PFSK-1 (cell line): ENCODE data around the gene SEMA6D.

Experiments used
- FOXP2 ChIP-seq: optimal IDR thresholded peaks from 2 replicates; pipeline ENCODE3; 2011; ENCODE audit warnings: borderline replicate concordance, control low read depth, inconsistent platforms; ENCODE audit not compliant: insufficient read depth; ENCODE audit errors: extremely low read length, extremely low read depth
- POLR2AphosphoS5 ChIP-seq: IDR thresholded peaks from 2 replicates; pipeline ENCODE4 v1.6.1; 2012; ENCODE audit warnings: low read depth, mild to moderate bottlenecking, control low read depth, low read length, moderate library complexity
- SIN3A ChIP-seq: IDR thresholded peaks from 2 replicates; pipeline ENCODE4 v1.6.1; 2012; ENCODE audit warnings: mild to moderate bottlenecking, low read length, moderate library complexity, borderline replicate concordance; ENCODE audit not compliant: insufficient read depth
- TAF1 ChIP-seq: IDR thresholded peaks from 2 replicates; pipeline ENCODE4 v1.6.1; 2012; ENCODE audit warnings: low read length, control low read depth, borderline replicate concordance; ENCODE audit not compliant: insufficient read depth
- TF ChIP-seq, protein P1 (sequence below), 2 experiments: IDR thresholded peaks; 2 replicates each; pipeline versions ENCODE4 v1.6.1 to v1.8.0; 2011 to 2012; ENCODE audit warnings: low read depth in 2 of 2, low read length in 2 of 2, control low read depth in 1 of 2, inconsistent platforms in 1 of 2, mild to moderate bottlenecking in 1 of 2, moderate library complexity in 1 of 2; ENCODE audit not compliant: insufficient read depth in 1 of 2

SEMA6D gene

DNA sequence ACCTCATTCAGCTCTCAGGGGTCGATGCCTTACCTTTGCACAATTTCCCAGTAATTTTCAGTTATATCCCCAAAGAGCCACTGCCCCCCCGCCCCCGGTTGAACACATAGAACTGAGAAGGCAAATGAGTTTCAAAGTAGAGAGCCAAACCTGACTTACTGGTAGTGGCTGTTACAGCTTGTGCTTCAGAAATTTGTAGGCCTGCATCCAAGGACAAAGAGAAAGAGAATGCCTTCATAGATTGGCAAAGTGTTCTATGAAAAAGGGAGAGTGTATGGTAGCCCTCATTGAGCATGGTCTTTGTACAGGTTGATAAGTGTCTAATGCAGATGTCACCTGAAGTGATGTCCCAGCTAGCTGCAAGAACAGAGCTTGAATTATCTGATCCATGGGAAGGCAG is 13.9 kb downstream of the SEMA6D start:
- TF ChIP-seq, protein P1, sequence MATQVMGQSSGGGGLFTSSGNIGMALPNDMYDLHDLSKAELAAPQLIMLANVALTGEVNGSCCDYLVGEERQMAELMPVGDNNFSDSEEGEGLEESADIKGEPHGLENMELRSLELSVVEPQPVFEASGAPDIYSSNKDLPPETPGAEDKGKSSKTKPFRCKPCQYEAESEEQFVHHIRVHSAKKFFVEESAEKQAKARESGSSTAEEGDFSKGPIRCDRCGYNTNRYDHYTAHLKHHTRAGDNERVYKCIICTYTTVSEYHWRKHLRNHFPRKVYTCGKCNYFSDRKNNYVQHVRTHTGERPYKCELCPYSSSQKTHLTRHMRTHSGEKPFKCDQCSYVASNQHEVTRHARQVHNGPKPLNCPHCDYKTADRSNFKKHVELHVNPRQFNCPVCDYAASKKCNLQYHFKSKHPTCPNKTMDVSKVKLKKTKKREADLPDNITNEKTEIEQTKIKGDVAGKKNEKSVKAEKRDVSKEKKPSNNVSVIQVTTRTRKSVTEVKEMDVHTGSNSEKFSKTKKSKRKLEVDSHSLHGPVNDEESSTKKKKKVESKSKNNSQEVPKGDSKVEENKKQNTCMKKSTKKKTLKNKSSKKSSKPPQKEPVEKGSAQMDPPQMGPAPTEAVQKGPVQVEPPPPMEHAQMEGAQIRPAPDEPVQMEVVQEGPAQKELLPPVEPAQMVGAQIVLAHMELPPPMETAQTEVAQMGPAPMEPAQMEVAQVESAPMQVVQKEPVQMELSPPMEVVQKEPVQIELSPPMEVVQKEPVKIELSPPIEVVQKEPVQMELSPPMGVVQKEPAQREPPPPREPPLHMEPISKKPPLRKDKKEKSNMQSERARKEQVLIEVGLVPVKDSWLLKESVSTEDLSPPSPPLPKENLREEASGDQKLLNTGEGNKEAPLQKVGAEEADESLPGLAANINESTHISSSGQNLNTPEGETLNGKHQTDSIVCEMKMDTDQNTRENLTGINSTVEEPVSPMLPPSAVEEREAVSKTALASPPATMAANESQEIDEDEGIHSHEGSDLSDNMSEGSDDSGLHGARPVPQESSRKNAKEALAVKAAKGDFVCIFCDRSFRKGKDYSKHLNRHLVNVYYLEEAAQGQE (IDR thresholded peaks at IDR 0.05; ENCODE audit: insufficient read depth in 1 of 2, low read depth in 2 of 2, low read length in 2 of 2) = no peak
- TF ChIP-seq TAF1 (no peak), SIN3A (no peak), FOXP2 (no peak), POLR2AphosphoS5 (no peak)

DNA sequence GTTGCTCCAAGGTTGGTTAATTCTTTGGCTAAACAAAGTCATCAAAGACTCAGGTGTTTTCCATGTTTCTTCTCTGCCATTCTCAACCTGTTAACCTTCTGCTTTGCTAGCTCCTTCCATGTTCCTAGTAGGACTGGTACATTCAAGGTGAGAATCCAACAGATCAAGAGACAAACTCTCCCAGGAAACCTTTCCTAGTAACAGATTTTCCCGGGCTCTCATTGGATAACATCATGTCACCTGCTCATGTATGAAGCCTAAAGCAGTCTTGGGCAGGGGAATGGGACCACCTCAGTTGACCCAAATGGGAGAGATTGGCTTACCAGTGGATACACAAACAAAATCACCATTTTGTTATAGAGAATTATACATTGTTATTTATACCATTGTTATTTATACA is 14.9 kb downstream of the SEMA6D start:
- TF ChIP-seq TAF1 = no peak

DNA sequence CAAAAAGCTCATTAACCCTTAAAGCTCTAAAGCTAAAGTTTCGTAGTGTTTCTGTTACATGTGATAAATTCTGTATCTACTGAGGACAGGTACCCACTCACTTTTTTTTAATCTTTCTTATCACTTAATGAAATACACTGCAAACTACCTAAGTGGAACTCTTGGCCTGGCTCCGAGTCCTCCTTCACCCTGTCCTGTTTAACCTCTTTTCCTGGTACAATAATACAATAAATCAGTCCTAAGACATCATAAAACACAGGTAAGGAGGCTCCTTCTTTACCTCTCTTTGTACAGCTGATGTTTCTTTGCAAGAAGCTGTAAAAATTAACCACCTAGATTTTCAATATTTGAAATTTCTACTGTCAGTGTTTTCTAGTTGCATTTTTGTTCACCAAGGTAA is 15.8 kb downstream of the SEMA6D start:
- no peak for TF ChIP-seq TAF1
- TF ChIP-seq, protein P1 (IDR thresholded peaks at IDR 0.05; ENCODE audit: insufficient read depth in 1 of 2, low read depth in 2 of 2, low read length in 2 of 2) = no peak
- no peak for TF ChIP-seq FOXP2
- no peak for TF ChIP-seq SIN3A
- no peak for TF ChIP-seq POLR2AphosphoS5

DNA sequence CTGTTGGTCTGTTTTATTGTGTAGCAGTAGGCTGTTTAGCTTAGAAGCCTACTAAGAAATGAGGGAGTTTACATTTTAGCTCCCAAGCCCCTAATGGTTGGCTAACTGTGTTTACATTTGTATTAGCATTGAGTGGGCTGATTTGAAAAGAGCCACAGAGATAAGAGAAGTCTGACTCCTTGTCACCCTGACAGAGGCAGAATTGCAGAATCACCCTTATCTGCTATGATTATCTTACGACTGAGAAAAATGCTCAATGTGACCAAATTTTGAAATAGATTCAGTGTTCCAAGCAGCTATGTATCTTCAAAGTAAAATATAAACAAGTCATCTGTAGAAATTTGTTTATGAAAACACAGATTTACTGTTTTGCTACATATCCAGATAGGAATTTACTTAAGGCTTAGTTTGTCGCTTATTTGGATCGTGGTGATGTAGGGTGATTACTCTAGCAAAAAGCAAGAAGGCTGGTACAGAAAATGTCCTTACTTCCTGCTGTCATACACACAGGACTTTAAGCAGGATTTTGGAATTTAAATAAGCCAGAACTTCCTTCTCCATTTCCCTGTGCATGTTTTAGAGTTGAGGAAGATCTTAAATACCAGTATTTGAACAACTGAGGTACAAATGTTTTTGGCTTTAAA is 19.0 kb downstream of the SEMA6D start:
- TF ChIP-seq TAF1 (no peak), FOXP2 (no peak), SIN3A (no peak), POLR2AphosphoS5 (no peak)
- TF ChIP-seq, protein P1 (IDR thresholded peaks at IDR 0.05; ENCODE audit: insufficient read depth in 1 of 2, low read depth in 2 of 2, low read length in 2 of 2) = no peak

DNA sequence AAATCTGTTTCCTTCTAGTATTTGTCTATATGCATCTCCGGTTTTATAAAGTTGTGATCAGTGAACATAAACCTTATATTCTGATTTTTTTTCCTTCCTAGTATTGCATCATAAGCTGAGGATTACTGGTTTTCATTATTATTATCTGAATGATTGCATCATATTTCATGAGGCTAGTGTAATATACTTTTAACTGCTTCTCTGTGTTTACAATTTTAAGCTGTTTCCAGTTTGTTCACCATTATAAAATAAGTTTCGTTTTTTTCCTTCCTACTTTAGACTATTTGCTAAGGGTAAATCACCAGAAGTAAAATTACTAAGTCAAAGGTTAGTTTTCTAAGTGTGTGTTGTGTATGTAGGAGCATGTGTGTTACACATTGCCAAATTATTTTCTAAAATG is 20.2 kb downstream of the SEMA6D start:
- TF ChIP-seq SIN3A = no peak
- no peak for TF ChIP-seq TAF1
- TF ChIP-seq, protein P1 (IDR thresholded peaks at IDR 0.05; ENCODE audit: insufficient read depth in 1 of 2, low read depth in 2 of 2, low read length in 2 of 2) = no peak
- no peak for TF ChIP-seq POLR2AphosphoS5
- TF ChIP-seq FOXP2 = no peak

DNA sequence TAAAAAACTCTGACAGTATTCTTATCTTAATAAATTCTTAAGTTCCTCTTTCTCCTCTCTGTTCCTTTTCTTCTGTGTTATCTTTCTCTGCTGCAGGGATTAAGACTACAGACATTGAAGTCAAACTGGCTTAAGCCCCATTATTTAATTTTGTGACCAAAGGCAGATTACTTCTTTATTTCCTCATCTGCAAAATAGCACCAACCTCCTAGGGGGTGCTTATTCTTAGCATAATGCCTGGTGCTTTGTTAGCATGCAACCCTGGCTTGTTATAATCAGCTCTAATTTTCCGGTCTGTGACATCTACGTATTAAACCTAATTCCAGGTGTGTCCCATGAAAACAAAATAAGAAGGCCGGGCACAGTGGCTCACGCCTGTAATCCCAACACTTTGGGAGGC is 23.8 kb downstream of the SEMA6D start:
- no peak for TF ChIP-seq TAF1
- TF ChIP-seq, protein P1 (IDR thresholded peaks at IDR 0.05; ENCODE audit: insufficient read depth in 1 of 2, low read depth in 2 of 2, low read length in 2 of 2) = no peak
- no peak for TF ChIP-seq SIN3A
- TF ChIP-seq FOXP2 = no peak
- no peak for TF ChIP-seq POLR2AphosphoS5
